ENCODE data around the gene HDAC3.
A peak's percentile ranks its signal among the peaks of the same experiment; 100 is the strongest.
"Not testable (repeated sequence)": the region's sequence is repeated elsewhere in the genome, so short reads cannot be mapped to it uniquely, and the experiment has no call there.

Gene HDAC3

GRCh38 chr5:141633871-141634561 lies 2.6 kb downstream of the HDAC3 start:
- no peak for DNase-seq

DNA sequence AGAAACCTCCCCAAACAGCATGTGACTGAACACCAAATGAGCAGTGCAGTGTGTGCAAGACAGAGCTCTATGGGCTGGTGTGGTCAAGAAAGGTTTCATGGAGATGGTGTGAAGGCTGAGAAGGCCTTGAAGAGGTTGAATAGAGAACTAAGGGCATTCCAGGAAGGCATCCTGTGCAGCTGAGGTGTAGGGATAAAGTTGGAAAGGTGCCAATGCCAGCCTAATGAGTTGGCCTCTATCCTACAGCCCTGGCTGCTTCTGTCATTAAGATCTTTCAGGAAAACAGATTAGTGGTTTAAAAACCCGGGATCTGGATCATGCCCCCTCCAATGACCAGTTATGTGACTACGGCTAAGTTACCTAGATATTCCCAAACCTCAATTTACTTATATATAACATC lies 4.0 kb downstream of the HDAC3 start:
- no peak for DNase-seq

- no peak for DNase-seq
Observed at GRCh38 chr5:141630570-141631140, 6.0 kb downstream of the HDAC3 start.

- DNase-seq = no peak
Observed at GRCh38 chr5:141628175-141628788, 8.4 kb downstream of the HDAC3 start.

DNA sequence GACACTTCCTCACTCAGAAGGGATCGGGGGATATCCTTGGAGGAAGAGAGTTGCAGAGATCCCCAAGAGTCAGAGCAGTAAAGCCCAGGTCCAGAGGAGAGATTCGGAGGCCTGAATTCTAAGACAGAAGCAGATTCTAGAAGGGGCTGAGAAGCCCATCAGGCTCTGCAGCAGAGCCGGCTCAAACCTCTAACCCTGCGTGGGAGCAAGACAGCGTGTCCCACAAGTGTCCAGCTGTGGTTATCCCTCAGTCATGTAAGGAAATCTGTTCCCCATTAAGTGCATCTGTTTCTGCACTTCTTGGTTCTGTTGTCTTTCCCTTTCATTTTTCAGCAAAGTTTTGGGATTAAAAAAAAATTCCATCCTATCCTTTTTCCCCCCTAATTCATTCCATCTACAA lies 13.0 kb downstream of the HDAC3 start:
- no peak for DNase-seq

DNA sequence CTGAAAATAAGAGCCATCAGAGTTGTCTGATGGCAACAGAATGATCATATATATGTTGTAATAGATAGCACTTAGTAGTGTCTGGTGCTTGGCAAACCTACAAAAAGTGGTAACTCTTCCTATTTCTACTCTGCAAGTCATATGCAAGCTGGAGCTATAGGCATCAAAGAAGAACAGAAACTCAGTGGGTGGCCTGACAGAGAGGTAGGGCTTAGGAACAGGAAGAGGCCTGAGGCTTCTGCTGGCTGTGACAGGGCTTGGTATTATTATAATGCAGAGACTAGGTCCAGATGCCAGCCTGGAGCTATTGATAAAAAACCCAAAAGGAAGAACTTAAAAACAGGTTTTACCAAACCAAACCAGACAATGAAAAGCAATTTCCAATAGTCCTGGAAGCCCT lies 13.5 kb downstream of the HDAC3 start:
- DNase-seq = no peak

DNA sequence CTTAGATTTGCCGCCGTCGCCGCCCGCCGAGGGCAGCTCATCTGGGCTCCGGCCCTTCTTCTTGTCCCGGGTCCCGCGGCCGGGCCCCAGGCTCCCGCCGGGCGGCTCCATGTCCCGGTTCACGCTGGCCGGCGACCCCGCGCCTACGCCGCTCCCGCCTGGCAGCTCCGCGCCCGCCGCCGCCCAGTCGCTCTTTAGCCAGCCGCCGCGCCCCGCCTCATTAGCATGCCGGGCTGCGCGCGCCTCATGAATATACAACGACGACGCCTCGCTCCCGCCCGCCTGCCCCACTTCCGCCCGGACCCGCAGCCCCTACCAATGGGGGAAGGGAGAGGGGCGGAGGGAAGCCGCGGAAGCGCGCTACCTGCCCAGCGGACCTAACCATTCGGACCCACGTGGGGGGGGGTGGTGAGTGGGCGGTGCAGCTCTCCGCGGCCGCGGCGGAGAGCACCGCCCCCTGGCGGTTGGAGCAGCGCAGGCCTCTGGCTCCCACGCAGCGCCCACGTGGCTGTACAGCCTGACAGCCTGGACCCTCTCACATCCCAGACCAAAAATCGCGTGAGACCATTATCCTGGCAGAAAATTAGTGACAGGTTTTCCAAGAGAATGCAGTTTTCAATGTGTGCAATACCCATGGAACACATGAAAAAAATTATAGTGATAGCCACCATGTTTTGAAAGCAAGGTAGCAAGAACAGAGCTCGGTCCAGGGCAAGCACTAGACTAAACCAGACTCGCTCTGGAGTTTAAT lies 17.7 kb downstream of the HDAC3 start, which contains the start of gene DIAPH1:
DIAPH1 (minus strand) TSS at position 197 of the 751 bp plus-strand sequence; CDS start at position 111, 86 bp downstream.
- DNase-seq = peak; percentile 85 to 98

DNA sequence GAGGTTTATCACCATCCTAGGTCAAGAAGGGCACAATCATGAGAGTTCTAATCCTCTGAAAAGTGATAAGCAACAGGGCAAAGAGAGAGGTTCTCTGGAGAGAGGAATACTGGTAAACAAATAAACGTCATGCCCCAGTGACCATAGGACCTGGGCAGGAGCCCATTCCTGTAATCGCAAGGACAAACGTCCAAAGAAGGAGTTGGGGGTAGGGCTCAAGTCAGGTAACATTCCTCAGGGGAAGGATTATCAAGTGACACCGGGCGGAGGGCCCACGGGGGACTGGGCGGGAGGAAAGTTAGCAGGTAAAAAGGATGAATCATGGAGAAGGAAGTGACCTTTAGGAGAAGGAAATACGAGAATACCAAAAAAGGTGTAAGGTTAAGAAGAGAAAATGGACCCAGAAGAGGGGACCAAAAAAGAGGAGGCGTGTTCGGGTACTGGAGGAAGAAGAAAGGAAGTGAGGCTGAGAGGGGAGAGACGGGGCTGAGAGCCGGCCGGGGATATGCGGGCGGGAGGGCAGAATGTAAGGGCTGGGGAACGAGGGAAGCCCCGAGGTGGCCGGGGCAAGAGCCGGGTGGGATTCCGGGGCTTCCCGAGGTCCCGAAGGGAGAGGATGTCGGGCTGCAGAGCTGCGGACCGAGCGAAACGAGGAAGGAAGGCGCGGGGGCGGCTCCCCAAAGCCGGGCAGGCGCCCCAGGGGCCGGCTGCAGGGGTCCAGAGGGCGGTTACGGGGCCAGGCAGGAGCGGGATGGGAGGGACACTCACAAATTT lies 18.4 kb downstream of the HDAC3 start:
- peak; percentile 83 to 84 for DNase-seq

- DNase-seq = peak; percentile 46 to 50
Observed at GRCh38 chr5:141617682-141618029, 19.0 kb downstream of the HDAC3 start.

DNA sequence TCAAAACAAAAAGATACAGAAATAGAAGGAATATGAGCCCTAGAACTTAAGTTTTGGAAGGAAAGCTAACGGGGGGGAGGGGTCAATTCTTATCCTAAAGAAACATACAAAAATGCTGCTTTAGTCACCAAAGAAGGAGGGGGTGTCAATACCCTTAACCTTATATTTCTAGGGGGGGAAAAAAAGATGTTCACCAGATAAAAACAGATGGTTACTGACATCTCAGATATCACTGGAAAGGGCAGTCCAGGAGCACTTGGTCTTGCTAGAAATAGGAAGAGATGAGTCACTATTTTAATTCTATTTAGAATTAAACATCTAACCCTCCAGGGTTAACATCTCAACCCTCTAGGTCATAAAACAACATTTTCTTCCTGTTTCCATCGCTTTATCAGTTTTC lies 19.5 kb downstream of the HDAC3 start:
- no peak for DNase-seq

DNA sequence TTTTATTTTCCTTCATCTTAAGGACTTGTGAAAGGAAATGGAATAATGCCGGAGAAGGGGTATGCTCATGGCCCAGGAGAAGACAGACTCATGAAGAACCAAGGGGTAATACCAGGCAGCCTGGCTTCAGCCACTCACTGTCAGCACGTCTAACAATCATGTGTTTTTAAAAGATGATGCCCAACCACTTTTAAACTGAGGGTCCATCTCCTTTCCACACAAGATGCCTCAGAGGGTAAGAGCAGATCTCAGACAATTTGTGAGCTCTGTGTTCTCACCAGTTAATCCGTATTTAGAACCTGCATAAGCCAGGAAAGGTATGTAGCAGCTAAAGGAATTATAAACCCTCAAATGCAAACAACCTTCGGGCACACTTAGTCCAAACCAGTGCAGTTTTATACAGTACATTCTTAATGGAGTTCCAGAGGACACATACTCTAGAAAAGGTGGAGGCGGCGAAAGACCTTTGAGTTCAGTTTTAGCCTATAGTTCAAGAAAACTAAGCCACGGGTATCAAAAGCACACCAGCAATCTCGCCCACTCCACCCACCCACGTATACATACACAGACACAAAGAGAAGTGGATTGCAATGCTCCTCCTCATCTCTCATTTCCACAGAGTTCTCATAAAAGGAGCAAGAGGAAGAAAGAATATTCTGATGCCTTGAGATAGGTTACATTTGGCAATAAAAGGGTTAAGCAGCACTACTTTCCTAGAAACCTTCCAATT lies 20.5 kb downstream of the HDAC3 start:
- DNase-seq = no peak

GRCh38 chr5:141613344-141613743 lies 23.3 kb downstream of the HDAC3 start:
- no peak for DNase-seq

DNA sequence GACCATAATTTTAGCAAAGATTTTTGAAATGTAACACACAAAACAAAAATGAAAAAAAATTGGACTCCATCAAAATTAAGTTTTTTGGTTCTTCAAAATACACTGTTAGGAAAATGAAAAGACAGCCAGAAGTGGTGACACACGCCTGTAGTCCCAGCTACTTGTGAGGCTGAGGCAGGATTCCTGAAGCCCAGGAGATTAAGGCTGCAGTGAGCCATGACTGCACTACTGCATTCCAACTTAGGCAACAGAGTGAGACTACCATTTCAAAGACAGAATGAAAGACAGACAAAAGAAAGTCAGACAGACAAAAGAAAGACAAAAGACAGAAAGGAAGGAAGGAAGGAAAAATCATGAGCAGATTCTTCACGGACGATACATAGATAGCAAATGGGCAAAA lies 25.4 kb downstream of the HDAC3 start:
- DNase-seq = no peak

DNA sequence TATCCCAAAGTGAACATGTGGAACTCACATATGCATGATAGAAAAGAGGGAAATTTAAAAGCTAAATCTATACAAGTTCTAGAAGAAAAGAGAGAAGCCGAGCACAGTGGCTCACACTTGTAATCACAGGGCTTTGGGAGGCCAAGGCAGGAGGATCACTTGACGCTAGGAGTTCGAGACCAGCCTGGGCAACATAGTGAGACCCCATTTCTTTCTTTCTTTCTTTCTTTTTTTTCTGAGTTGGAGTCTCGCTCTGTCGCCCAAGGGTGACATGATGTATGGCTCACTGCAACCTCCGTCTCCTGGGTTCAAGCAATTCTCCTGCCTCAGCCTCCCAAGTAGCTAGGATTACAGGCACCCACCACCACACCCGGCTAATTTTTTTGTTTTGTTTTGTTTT lies 26.7 kb downstream of the HDAC3 start:
- not testable (repeated sequence) for DNase-seq

- DNase-seq = no peak
Observed at GRCh38 chr5:141609044-141609443, 27.6 kb downstream of the HDAC3 start.

GRCh38 chr5:141608557-141608956 lies 28.1 kb downstream of the HDAC3 start:
- DNase-seq = no peak

DNA sequence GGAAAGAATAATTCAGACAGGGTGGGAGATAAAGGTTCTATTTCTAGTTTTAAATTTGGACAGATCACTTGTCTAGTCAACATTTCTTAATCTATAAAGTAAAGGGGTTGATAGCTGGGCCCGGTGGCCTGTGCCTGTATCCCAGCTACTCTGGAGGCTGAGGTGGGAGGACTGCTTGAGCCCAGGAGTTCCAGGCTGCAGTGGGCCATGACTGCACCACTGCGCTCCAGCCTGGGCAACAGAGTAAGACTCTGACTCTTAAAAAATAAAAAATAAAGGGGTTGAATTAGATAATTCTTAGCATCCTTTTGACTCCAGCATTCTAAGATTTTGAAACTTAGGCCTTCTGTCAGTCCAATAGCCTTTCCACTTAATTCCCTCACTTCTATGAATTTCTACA lies 28.6 kb downstream of the HDAC3 start:
- DNase-seq = no peak

DNA sequence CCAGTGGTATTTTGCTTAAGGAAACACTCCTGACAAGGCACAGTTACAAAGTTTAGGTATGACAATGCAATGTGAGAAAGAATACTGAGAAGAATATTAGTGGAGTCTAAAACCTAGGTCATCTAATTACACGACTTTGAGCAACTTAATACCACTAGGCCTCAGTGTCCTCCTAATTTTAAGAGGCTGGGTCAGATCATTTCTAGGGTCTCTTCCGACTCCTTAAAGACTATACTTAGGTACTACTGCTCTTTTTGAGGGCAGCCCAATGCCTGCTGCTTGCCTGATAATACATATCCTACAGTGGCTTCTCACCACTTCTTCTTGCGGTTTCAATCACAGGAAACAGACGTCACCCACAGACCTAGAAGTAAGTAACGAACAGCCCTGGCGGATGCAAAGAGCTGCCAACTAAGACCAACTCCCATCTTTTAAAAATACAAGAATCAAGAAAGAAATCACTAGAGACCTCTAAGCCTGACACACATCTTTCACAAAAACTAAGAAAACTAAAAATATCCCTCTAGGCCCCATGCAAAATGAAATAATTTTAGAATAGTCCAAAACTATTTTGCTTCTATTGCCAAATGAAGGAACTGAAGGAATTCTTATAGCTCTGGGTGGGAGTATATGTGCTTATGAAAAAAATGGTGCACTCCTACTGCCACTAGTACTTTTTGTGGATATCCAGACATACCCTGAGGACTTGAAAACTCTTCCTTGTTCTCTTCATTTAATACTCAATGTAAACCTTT lies 30.9 kb downstream of the HDAC3 start:
- peak; percentile 14 to 34 for DNase-seq

- DNase-seq = peak in 1 of 2 experiments; percentile 0
Observed at GRCh38 chr5:141603923-141604717, 32.5 kb downstream of the HDAC3 start.

DNA sequence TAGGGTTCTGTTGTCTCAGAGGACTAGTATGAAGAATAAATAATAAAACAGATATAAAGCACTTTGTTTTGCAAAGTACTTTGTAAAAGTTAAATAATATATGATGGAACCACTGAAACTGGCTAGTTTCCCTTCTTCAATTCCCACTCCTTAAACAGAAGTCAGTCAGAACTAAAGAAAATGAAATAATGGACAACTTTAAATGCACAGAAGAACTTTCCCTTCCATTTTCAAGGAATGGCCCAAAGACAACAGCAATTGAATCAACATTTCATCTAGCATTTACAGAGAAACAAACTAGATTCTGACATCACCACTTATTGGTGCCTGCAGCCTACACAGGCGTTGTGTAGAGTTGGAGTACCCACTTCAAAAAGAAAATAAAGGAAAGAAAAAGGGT lies 34.0 kb downstream of the HDAC3 start:
- DNase-seq = no peak

Measured in NCI-H526 (cell line).